Gastroesophageal sphincter (tissue), 4 donors: ENCODE measurements around the gene PIP4K2A. TPM values are rescaled to one million over a fixed set of nuclear protein-coding genes. Genes with fewer than 3 reads are reported as not detected.

Experiments used
- ATAC-seq: fragments of 150-250 bp; one replicate; pipeline ENCODE4 v1.9.1; 2016; ENCODE audit warnings: mild to moderate bottlenecking, moderate library complexity
- H3K27ac ChIP-seq, 4 donors: fragments of 200-600 bp; sonication (generic) in 3 of 4; 1 replicate in 3 of 4; 2 replicates in 1 of 4; pipeline ENCODE4 v1.5.1; 2016 to 2019
- H3K27me3 ChIP-seq: fragments of 200-600 bp; sonication (generic); one replicate; pipeline ENCODE4 v1.5.1; 2019
- H3K36me3 ChIP-seq, 2 donors: fragments of 200-600 bp; sonication (generic); one replicate each; pipeline ENCODE4 v1.5.1; 2019; ENCODE audit warnings: control low read depth in 1 of 2
- H3K4me1 ChIP-seq, 3 donors: fragments of 200-600 bp; sonication (generic); 1 replicate in 2 of 3; 2 replicates in 1 of 3; pipeline ENCODE4 v1.5.1; 2016 to 2019; ENCODE audit warnings: control low read depth in 2 of 3
- H3K4me3 ChIP-seq, 2 donors: fragments of 200-600 bp; sonication (generic); one replicate each; pipeline ENCODE4 v1.5.1; 2019; ENCODE audit warnings: mild to moderate bottlenecking in 1 of 2, moderate library complexity in 1 of 2
- H3K9me3 ChIP-seq, 3 donors: fragments of 200-600 bp; sonication (generic); one replicate each; pipeline ENCODE4 v1.5.1; 2017 to 2019; ENCODE audit warnings: control low read depth in 2 of 3
- CTCF ChIP-seq, 4 experiments: fragments of 200-600 bp in 2 of 4; fragments of 450-650 bp in 2 of 4; sonication (generic) in 1 of 4; IDR thresholded peaks; one replicate each; pipeline ENCODE4 v1.5.1; 2017 to 2019; ENCODE audit warnings: antibody characterized with exemption in 4 of 4, mild to moderate bottlenecking in 2 of 4, moderate library complexity in 2 of 4
- EP300 ChIP-seq: sonication (generic); formaldehyde crosslinking; IDR thresholded peaks from one replicate; pipeline ENCODE4 v1.6.1; 2017; ENCODE audit warnings: antibody characterized with exemption, mild to moderate bottlenecking
- POLR2A ChIP-seq, 2 donors: fragments of 450-650 bp; IDR thresholded peaks; one replicate each; pipeline ENCODE4 v1.6.1; 2017; ENCODE audit warnings: antibody characterized with exemption in 2 of 2, mild to moderate bottlenecking in 2 of 2, moderate library complexity in 1 of 2
- POLR2AphosphoS5 ChIP-seq: sonication (generic); formaldehyde crosslinking; IDR thresholded peaks from one replicate; pipeline ENCODE4 v1.6.1; 2017; ENCODE audit warnings: antibody characterized with exemption
- WGBS, 2 donors: methylation state at CpG; one replicate each; pipeline ENCODE4 v1.1.5; 2018; ENCODE audit warnings: low coverage in 1 of 2; 5-methylcytosine and 5-hydroxymethylcytosine counted together
- total RNA-seq, 4 donors: library from RNA; depleted of rRNA; stranded (reverse); fragments of >200 nt; gene quantifications; one replicate each; pipeline ENCODE4 v1.1.0, GENCODE V29; 2016

The PIP4K2A gene
- total RNA-seq, 4 donors from 2014 or later = 30.4 to 57.2 (median 51.3) TPM

GRCh38 chr10:22621726-22622125, 92.7 kb downstream of the PIP4K2A start:
- H3K27ac ChIP-seq = no peak overlapping the region
- WGBS, 2 donors = 70 to 89% methylated on average over 3 of the region's 3 CpGs
- TF ChIP-seq CTCF (IDR thresholded peaks at IDR 0.05) = no peak
- no peak for TF ChIP-seq POLR2A (IDR thresholded peaks at IDR 0.05)
- TF ChIP-seq POLR2AphosphoS5 = no peak
- TF ChIP-seq EP300 = no peak

GRCh38 chr10:22620929-22621328, 93.4 kb downstream of the PIP4K2A start:
- WGBS, 2 donors = 46 to 79% methylated on average over 3 of the region's 3 CpGs
- no peak for ATAC-seq
- Histone ChIP-seq H3K36me3 (no peaks in the 10 kb centered on the region), H3K4me1 (peaks cover 4 to 97% (median 16%) of the 10 kb centered on the region in 3 donors), H3K9me3 (no peaks in the 10 kb centered on the region), H3K27ac (peak overlapping the region in 2 of 4 donors; percentile 46 to 52), H3K27me3 (no peaks in the 10 kb centered on the region), H3K4me3 (no peak overlapping the region)
- TF ChIP-seq EP300 = no peak
- no peak for TF ChIP-seq POLR2AphosphoS5
- no peak for TF ChIP-seq CTCF (IDR thresholded peaks at IDR 0.05)
- TF ChIP-seq POLR2A (IDR thresholded peaks at IDR 0.05) = no peak

More at GRCh38 chr10:22621726-22622125, 92.7 kb downstream of the PIP4K2A start:
- Histone ChIP-seq H3K4me3 (no peak overlapping the region), H3K4me1 (peaks cover 4 to 97% (median 16%) of the 10 kb centered on the region in 3 donors), H3K27me3 (no peaks in the 10 kb centered on the region), H3K9me3 (no peaks in the 10 kb centered on the region), H3K36me3 (no peaks in the 10 kb centered on the region)
- ATAC-seq = no peak

- Histone ChIP-seq H3K9me3 (no peaks in the 10 kb centered on the region), H3K4me3 (no peak overlapping the region), H3K36me3 (no peaks in the 10 kb centered on the region), H3K27me3 (no peaks in the 10 kb centered on the region), H3K4me1 (peaks cover 2 to 97% (median 16%) of the 10 kb centered on the region in 3 donors), H3K27ac (peak overlapping the region in 3 of 4 donors; percentile 41 to 52 (median 46))
- TF ChIP-seq CTCF (IDR thresholded peaks at IDR 0.05) (no peak), POLR2AphosphoS5 (peak; percentile 55)
- WGBS, 2 donors = 20 to 32% methylated on average over 7 to 8 of the region's 8 CpGs
- peak; percentile 72 for ATAC-seq
Observed at GRCh38 chr10:22620140-22620857, 94.1 kb downstream of the PIP4K2A start.

GRCh38 chr10:22619101-22619500, 95.3 kb downstream of the PIP4K2A start:
- Histone ChIP-seq H3K27me3 (no peaks in the 10 kb centered on the region), H3K27ac (no peak overlapping the region), H3K4me3 (no peak overlapping the region), H3K9me3 (no peaks in the 10 kb centered on the region), H3K4me1 (peaks cover 0 to 90% (median 14%) of the 10 kb centered on the region in 3 donors), H3K36me3 (no peaks in the 10 kb centered on the region)
- no peak for ATAC-seq
- WGBS, 2 donors = 63 to 73% methylated on average over 2 of the region's 2 CpGs
- no peak for TF ChIP-seq EP300
- TF ChIP-seq CTCF (IDR thresholded peaks at IDR 0.05) = no peak
